ENCODE measurements around the gene SYNRG. TPM values are rescaled to one million over a fixed set of nuclear protein-coding genes. Genes with fewer than 3 reads are reported as not detected.

The SYNRG gene
- total RNA-seq, 1 experiment from 2014 or later: 9.7 TPM

- TF ChIP-seq, protein P1, sequence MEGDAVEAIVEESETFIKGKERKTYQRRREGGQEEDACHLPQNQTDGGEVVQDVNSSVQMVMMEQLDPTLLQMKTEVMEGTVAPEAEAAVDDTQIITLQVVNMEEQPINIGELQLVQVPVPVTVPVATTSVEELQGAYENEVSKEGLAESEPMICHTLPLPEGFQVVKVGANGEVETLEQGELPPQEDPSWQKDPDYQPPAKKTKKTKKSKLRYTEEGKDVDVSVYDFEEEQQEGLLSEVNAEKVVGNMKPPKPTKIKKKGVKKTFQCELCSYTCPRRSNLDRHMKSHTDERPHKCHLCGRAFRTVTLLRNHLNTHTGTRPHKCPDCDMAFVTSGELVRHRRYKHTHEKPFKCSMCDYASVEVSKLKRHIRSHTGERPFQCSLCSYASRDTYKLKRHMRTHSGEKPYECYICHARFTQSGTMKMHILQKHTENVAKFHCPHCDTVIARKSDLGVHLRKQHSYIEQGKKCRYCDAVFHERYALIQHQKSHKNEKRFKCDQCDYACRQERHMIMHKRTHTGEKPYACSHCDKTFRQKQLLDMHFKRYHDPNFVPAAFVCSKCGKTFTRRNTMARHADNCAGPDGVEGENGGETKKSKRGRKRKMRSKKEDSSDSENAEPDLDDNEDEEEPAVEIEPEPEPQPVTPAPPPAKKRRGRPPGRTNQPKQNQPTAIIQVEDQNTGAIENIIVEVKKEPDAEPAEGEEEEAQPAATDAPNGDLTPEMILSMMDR (conservative IDR thresholded peaks at IDR 0.05; ENCODE audit: low read depth, low read length): no peak
- TF ChIP-seq EZH2phosphoT487 (IDR thresholded peaks at IDR 0.05; ENCODE audit: borderline replicate concordance, low read length): no peak
- H3K4me3 ChIP-seq (ENCODE audit: low read length): no peak overlapping the region
- H3K9ac ChIP-seq (ENCODE audit: low read length): no peak overlapping the region
- H3K4me1 ChIP-seq (ENCODE audit: insufficient read depth, low read length): no peaks in the 10 kb centered on the region
- peaks cover 8% of the 10 kb centered on the region; the same call in 1 of the 2 replicates for H4K20me1 ChIP-seq (ENCODE audit: low read length)
- H3K27me3 ChIP-seq (ENCODE audit: low read length): no peaks in the 10 kb centered on the region
- no peak overlapping the region for H2AFZ ChIP-seq (ENCODE audit: low read length)
- no peaks in the 10 kb centered on the region; the same call in 1 of the 2 replicates for H3K36me3 ChIP-seq (ENCODE audit: low read depth, low read length)
- CTCF ChIA-PET: interaction anchor here (0.7 kb wide), 1 partner anchor 18 kb away, joined by 3 read pairs; no protein-coding TSS in a partner anchor
- H3K27ac ChIP-seq (ENCODE audit: low read length): no peak overlapping the region
- POLR2A ChIA-PET (ENCODE audit: unreplicated experiment): no interaction called here
- H3K9me2 ChIP-seq (replicated peaks; ENCODE audit: low read length): no peaks in the 10 kb centered on the region
- H3F3A ChIP-seq (ENCODE audit: low read length, unreplicated experiment): no peaks in the 10 kb centered on the region
- intact Hi-C loops (cut with micrococcal nuclease): no loop called here
- peaks cover 54% of the 10 kb centered on the region for H3K79me2 ChIP-seq (ENCODE audit: low read length)
- ATAC-seq (no peak), DNase-seq (no peak)
- no TSS peak for BruUV-seq (replicated peaks)
- no peak overlapping the region for H3K4me2 ChIP-seq (ENCODE audit: low read length)
- no peaks in the 10 kb centered on the region for H3K9me3 ChIP-seq (ENCODE audit: low read length)
Observed at GRCh38 chr17:37510056-37510455, 99.2 kb downstream of the SYNRG start.

DNA sequence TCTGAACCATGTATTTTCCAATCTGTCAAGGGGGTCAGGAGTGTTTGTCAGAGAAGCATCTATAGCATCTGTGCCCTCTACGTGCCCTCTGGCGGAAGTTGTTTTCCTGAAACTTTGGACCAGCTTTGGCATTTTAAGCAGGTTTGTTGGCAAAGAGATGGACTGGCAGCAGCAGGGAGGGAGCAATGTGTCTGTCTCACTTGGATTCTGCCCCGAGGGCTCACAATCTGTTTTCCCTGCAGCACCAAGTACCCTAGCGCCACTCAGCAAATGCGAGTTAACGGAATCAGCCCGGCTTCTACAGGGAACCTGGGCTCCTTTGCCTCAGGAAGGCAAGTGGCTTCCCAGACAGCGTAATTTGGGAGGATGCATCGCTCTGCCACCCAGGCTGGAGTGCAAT lies 102.1 kb downstream of the SYNRG start:
- TF ChIP-seq, protein P1 (conservative IDR thresholded peaks at IDR 0.05; ENCODE audit: low read depth, low read length): no peak
- no peaks in the 10 kb centered on the region for H3K36me3 ChIP-seq (ENCODE audit: low read depth, low read length)
- no peaks in the 10 kb centered on the region for H3K9me3 ChIP-seq (ENCODE audit: low read length)
- no peak overlapping the region for H3K4me3 ChIP-seq (ENCODE audit: low read length)
- H3K9me2 ChIP-seq (replicated peaks; ENCODE audit: low read length): no peaks in the 10 kb centered on the region
- no peak for ATAC-seq
- no peak overlapping the region for H3K27ac ChIP-seq (ENCODE audit: low read length)
- no peaks in the 10 kb centered on the region for H3K27me3 ChIP-seq (ENCODE audit: low read length)
- H3K79me2 ChIP-seq (ENCODE audit: low read length): peaks cover 80% of the 10 kb centered on the region
- CTCF ChIA-PET: no interaction called here
- no peak overlapping the region for H3K9ac ChIP-seq (ENCODE audit: low read length)
- intact Hi-C loops (cut with micrococcal nuclease): no loop called here
- POLR2A ChIA-PET (ENCODE audit: unreplicated experiment): no interaction called here
- no peak overlapping the region for H3K4me2 ChIP-seq (ENCODE audit: low read length)
- H3K4me1 ChIP-seq (ENCODE audit: insufficient read depth, low read length): no peaks in the 10 kb centered on the region
- BruUV-seq (replicated peaks): no TSS peak
- H2AFZ ChIP-seq (ENCODE audit: low read length): no peak overlapping the region
- no peaks in the 10 kb centered on the region for H3F3A ChIP-seq (ENCODE audit: low read length, unreplicated experiment)
- no peak for DNase-seq
- H4K20me1 ChIP-seq (ENCODE audit: low read length): peaks cover 8% of the 10 kb centered on the region; the same call in 1 of the 2 replicates

DNA sequence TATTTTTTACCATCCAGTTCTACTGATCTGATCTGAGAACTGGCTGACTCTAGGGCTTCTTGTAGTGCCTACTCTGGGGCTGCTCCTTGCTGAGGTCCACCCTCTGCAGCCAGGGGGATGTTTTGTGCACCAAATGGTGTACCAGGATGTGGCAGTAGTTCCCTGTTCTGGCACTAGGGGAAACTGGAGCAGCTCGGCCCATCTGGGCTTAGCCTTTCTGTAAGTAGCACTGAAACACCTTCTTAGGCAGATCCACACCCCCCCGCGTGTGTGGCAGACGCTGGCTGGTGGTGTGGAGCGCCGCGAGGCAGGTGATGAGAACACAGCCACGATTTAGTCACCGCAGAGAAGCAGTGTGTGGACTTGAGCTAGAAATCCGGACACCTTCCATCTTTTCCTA lies 102.5 kb downstream of the SYNRG start:
- no peak overlapping the region for H3K4me3 ChIP-seq (ENCODE audit: low read length)
- ChIA-PET CTCF (no interaction called here), POLR2A (ENCODE audit: unreplicated experiment) (no interaction called here)
- peaks cover 8% of the 10 kb centered on the region; the same call in 1 of the 2 replicates for H4K20me1 ChIP-seq (ENCODE audit: low read length)
- H3K9me3 ChIP-seq (ENCODE audit: low read length): no peaks in the 10 kb centered on the region
- peaks cover 81% of the 10 kb centered on the region for H3K79me2 ChIP-seq (ENCODE audit: low read length)
- TF ChIP-seq, protein P1 (conservative IDR thresholded peaks at IDR 0.05; ENCODE audit: low read depth, low read length): peak; percentile 56
- no peak for TF ChIP-seq EZH2 (IDR thresholded peaks at IDR 0.05; ENCODE audit: low read length, unreplicated experiment)
- H3K27me3 ChIP-seq (ENCODE audit: low read length): no peaks in the 10 kb centered on the region
- DNase-seq (peak; percentile 46), ATAC-seq (peak; percentile 81)
- no peak overlapping the region for H3K9ac ChIP-seq (ENCODE audit: low read length)
- H3F3A ChIP-seq (ENCODE audit: low read length, unreplicated experiment): no peaks in the 10 kb centered on the region
- no peak overlapping the region for H2AFZ ChIP-seq (ENCODE audit: low read length)
- BruUV-seq (replicated peaks): no TSS peak
- H3K4me1 ChIP-seq (ENCODE audit: insufficient read depth, low read length): no peaks in the 10 kb centered on the region
- H3K9me2 ChIP-seq (replicated peaks; ENCODE audit: low read length): no peaks in the 10 kb centered on the region
- H3K27ac ChIP-seq (ENCODE audit: low read length): no peak overlapping the region
- no peak overlapping the region for H3K4me2 ChIP-seq (ENCODE audit: low read length)
- intact Hi-C loops (cut with micrococcal nuclease): no loop called here
- no peaks in the 10 kb centered on the region for H3K36me3 ChIP-seq (ENCODE audit: low read depth, low read length)
